GM23338 (cell line): ENCODE measurements around the gene MOGAT2. TPM values are rescaled to one million over a fixed set of nuclear protein-coding genes. Genes with fewer than 3 reads are reported as not detected.

ENCODE experiments used
- ATAC-seq: fragments of 200-7000 bp; cut with Tn5 transposase; 3 replicates; pipeline ENCODE4 v1.9.1; 2020
- DNase-seq: peaks from one replicate; pipeline ENCODE4 v3.0.0-alpha.2; 2015; ENCODE audit warnings: low spot score
- H2AFZ ChIP-seq: fragments of 200-600 bp; sonication (generic); 2 replicates; pipeline ENCODE4 v1.8.0; 2016; ENCODE audit warnings: antibody characterized with exemption, mild to moderate bottlenecking, moderate library complexity
- H3F3A ChIP-seq: fragments of 200-600 bp; sonication (generic); replicated peaks from 2 replicates; pipeline ENCODE4 v1.8.0; 2017; ENCODE audit warnings: antibody characterized with exemption, mixed run types, low read depth
- H3K27ac ChIP-seq: fragments of 200-600 bp; sonication (generic); 2 replicates; pipeline ENCODE4 v1.6.1; 2016; ENCODE audit warnings: low read depth
- H3K27me3 ChIP-seq: fragments of 200-600 bp; sonication (generic); 2 replicates; pipeline ENCODE4 v1.8.0; 2016; ENCODE audit warnings: mild to moderate bottlenecking, mixed run types, moderate library complexity; ENCODE audit not compliant: insufficient read depth
- H3K36me3 ChIP-seq: fragments of 200-600 bp; sonication (generic); 2 replicates; pipeline ENCODE4 v1.8.0; 2016; ENCODE audit warnings: mild to moderate bottlenecking; ENCODE audit not compliant: insufficient read depth
- H3K4me1 ChIP-seq: fragments of 200-600 bp; sonication (generic); 2 replicates; pipeline ENCODE4 v1.8.0; 2016; ENCODE audit warnings: mild to moderate bottlenecking, moderate library complexity; ENCODE audit not compliant: insufficient read depth
- H3K4me2 ChIP-seq: fragments of 200-600 bp; sonication (generic); 2 replicates; pipeline ENCODE4 v1.7.1; 2017; ENCODE audit warnings: mixed run types
- H3K4me3 ChIP-seq: fragments of 200-600 bp; sonication (generic); 2 replicates; pipeline ENCODE4 v1.6.1; 2016; ENCODE audit warnings: mixed run types
- H3K79me2 ChIP-seq: fragments of 200-600 bp; sonication (generic); replicated peaks from 2 replicates; pipeline ENCODE4 v1.8.0; 2017; ENCODE audit warnings: mild to moderate bottlenecking; ENCODE audit not compliant: insufficient read depth
- H3K9me2 ChIP-seq: fragments of 200-600 bp; sonication (generic); 2 replicates; pipeline ENCODE4 v1.8.0; 2017; ENCODE audit not compliant: insufficient read depth
- H4K20me1 ChIP-seq: fragments of 200-600 bp; sonication (generic); replicated peaks from 2 replicates; pipeline ENCODE4 v1.8.0; 2017; ENCODE audit warnings: mild to moderate bottlenecking; ENCODE audit not compliant: insufficient read depth
- H3K27ac Mint-ChIP-seq: 2 replicates; pipeline ENCODE4 v1.8.0; 2020; ENCODE audit warnings: inconsistent platforms, mild to moderate bottlenecking, moderate library complexity, mixed read lengths
- H3K27me3 Mint-ChIP-seq: 3 replicates; pipeline ENCODE4 v1.8.0; 2022; ENCODE audit warnings: low read depth, mild to moderate bottlenecking, moderate library complexity, mixed read lengths, inconsistent platforms; ENCODE audit not compliant: insufficient read depth, poor library complexity
- H3K36me3 Mint-ChIP-seq: 3 replicates; pipeline ENCODE4 v1.8.0; 2021; ENCODE audit warnings: low read depth, mild to moderate bottlenecking, inconsistent platforms, moderate library complexity, mixed read lengths
- H3K4me1 Mint-ChIP-seq: 3 replicates; pipeline ENCODE4 v1.8.0; 2020; ENCODE audit warnings: mild to moderate bottlenecking, inconsistent platforms, mixed read lengths
- H3K4me3 Mint-ChIP-seq: 3 replicates; pipeline ENCODE4 v1.8.0; 2021; ENCODE audit warnings: moderate library complexity, mild to moderate bottlenecking, inconsistent platforms, mixed read lengths
- H3K9me3 Mint-ChIP-seq: 3 replicates; pipeline ENCODE4 v1.8.0; 2020; ENCODE audit warnings: moderate library complexity, mild to moderate bottlenecking, inconsistent platforms, mixed read lengths
- NANOG ChIP-seq: IDR thresholded peaks from 2 replicates; pipeline ENCODE4 v1.6.1; 2016; ENCODE audit warnings: antibody characterized with exemption, borderline replicate concordance
- POLR2AphosphoS5 ChIP-seq: IDR thresholded peaks from 2 replicates; pipeline ENCODE4 v1.6.1; 2016; ENCODE audit warnings: antibody characterized with exemption, low read depth
- STAT1 ChIP-seq: IDR thresholded peaks from one replicate; pipeline ENCODE4 v1.6.1; 2016; ENCODE audit warnings: antibody characterized with exemption; ENCODE audit not compliant: unreplicated experiment
- polyA plus RNA-seq: library from polyadenylated mRNA; unstranded; fragments of >200 nt; fragmentation: Nextera tagmentation; extraction: Ambion mirVana; gene quantifications from 2 replicates; pipeline ENCODE4 v1.2.1, GENCODE V29; 2016
- total RNA-seq: library from RNA; depleted of rRNA; stranded (reverse); fragments of >200 nt; shearing (Covaris generic); gene quantifications from 2 replicates; pipeline ENCODE4 v1.2.3, GENCODE V29; 2014
- TF ChIP-seq, protein P1 (sequence below): fragments of 250-450 bp; sonication (Bioruptor Pico); IDR thresholded peaks from 2 replicates; pipeline ENCODE4 v1.5.0; 2020; ENCODE audit warnings: mild to moderate bottlenecking, moderate library complexity
- TF ChIP-seq, protein P2 (sequence below), 2 experiments: fragments of 200-600 bp in 1 of 2; sonication (generic) in 1 of 2; conservative IDR thresholded peaks; 2 replicates each; pipeline versions ENCODE4 v1.5.1 to v1.6.1; 2016 to 2017; ENCODE audit warnings: antibody characterized with exemption in 2 of 2, low read depth in 2 of 2, mild to moderate bottlenecking in 2 of 2, moderate library complexity in 1 of 2

The MOGAT2 gene
- total and polyA plus RNA-seq, 2 experiments from 2014 or later, result not detected

DNA sequence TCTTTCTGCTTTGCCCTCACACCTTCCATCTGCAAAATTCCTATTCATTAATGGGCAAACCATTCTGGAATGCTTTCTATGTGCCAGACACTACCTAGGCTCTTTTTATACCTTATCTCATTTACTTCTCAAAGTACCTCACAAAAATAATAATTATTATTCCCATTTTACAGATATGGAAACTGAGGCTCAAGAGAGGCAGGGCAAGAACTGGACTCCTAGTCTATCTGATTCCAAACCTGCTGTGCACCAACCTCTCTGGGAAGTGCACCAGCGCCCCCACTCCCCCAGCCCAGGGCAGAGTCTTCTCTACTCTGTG lies 50.1 kb downstream of the MOGAT2 start (continued):
- TF ChIP-seq STAT1, result no peak
- TF ChIP-seq POLR2AphosphoS5, result no peak

DNA sequence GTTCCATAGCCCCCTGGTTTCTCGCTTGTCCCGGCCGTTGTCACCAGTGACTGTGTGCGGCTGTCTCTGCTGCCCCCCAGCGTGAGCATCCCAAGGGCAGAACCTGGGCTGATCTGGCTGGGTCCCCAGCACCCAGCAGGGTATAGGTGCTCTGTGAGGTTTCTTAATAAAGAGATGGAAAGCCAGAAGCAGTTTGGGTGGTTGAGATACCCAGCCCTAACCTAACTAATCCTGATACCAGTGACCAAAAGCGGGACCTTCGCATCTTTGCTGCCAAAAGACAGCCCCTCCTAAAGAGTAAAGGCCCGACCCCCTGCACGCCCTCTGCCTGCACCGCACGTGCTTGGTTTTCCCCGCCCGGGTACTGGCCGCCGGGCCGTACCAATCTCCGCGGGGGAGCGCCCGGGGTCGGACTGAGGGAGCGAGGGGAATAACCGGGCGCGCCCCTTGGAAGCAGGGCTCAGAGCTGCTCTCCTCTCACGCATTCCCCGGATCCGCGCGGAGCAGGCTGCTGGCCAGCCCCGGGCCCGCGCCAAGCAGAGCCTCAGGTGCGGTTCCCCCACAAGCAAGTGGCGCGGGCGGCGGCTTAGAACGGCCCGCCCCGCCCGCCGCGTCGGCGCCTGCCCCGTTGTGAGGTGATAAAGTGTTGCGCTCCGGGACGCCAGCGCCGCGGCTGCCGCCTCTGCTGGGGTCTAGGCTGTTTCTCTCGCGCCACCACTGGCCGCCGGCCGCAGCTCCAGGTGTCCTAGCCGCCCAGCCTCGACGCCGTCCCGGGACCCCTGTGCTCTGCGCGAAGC lies 50.7 kb downstream of the MOGAT2 start, which contains the start of gene DGAT2:
Gene DGAT2 (plus strand): TSS at position 667 of the 797 bp plus-strand sequence. CDS start 214 bp downstream, outside the sequence.
- Mint-ChIP-seq H3K4me3 (peak within 1 kb of the TSS; percentile 66), H3K9me3 (peaks cover 7% of the 10 kb centered on the region; the same call in 2 of the 3 replicates), H3K4me1 (peaks cover 15% of the 10 kb centered on the region), H3K36me3 (no peaks in the 10 kb centered on the region; the same call in 2 of the 3 replicates), H3K27me3 (peaks cover 48% of the 10 kb centered on the region), H3K27ac (no peak within 1 kb of the TSS)
- Histone ChIP-seq H3K4me3 (peak within 1 kb of the TSS; percentile 66), H3K9me2 (no peaks in the 10 kb centered on the region), H3K27ac (no peak within 1 kb of the TSS), H2AFZ (peak within 1 kb of the TSS; percentile 94), H3K36me3 (no peaks in the 10 kb centered on the region), H3K27me3 (peaks cover 52% of the 10 kb centered on the region), H3F3A (no peaks in the 10 kb centered on the region), H3K4me2 (peak within 1 kb of the TSS; percentile 88), H3K4me1 (peaks cover 11% of the 10 kb centered on the region; the same call in 1 of the 2 replicates), H3K79me2 (no peaks in the 10 kb centered on the region), H4K20me1 (peaks cover 7% of the 10 kb centered on the region)
- DNase-seq (peak; percentile 79), ATAC-seq (peak; percentile 82)
- TF ChIP-seq, protein P1, sequence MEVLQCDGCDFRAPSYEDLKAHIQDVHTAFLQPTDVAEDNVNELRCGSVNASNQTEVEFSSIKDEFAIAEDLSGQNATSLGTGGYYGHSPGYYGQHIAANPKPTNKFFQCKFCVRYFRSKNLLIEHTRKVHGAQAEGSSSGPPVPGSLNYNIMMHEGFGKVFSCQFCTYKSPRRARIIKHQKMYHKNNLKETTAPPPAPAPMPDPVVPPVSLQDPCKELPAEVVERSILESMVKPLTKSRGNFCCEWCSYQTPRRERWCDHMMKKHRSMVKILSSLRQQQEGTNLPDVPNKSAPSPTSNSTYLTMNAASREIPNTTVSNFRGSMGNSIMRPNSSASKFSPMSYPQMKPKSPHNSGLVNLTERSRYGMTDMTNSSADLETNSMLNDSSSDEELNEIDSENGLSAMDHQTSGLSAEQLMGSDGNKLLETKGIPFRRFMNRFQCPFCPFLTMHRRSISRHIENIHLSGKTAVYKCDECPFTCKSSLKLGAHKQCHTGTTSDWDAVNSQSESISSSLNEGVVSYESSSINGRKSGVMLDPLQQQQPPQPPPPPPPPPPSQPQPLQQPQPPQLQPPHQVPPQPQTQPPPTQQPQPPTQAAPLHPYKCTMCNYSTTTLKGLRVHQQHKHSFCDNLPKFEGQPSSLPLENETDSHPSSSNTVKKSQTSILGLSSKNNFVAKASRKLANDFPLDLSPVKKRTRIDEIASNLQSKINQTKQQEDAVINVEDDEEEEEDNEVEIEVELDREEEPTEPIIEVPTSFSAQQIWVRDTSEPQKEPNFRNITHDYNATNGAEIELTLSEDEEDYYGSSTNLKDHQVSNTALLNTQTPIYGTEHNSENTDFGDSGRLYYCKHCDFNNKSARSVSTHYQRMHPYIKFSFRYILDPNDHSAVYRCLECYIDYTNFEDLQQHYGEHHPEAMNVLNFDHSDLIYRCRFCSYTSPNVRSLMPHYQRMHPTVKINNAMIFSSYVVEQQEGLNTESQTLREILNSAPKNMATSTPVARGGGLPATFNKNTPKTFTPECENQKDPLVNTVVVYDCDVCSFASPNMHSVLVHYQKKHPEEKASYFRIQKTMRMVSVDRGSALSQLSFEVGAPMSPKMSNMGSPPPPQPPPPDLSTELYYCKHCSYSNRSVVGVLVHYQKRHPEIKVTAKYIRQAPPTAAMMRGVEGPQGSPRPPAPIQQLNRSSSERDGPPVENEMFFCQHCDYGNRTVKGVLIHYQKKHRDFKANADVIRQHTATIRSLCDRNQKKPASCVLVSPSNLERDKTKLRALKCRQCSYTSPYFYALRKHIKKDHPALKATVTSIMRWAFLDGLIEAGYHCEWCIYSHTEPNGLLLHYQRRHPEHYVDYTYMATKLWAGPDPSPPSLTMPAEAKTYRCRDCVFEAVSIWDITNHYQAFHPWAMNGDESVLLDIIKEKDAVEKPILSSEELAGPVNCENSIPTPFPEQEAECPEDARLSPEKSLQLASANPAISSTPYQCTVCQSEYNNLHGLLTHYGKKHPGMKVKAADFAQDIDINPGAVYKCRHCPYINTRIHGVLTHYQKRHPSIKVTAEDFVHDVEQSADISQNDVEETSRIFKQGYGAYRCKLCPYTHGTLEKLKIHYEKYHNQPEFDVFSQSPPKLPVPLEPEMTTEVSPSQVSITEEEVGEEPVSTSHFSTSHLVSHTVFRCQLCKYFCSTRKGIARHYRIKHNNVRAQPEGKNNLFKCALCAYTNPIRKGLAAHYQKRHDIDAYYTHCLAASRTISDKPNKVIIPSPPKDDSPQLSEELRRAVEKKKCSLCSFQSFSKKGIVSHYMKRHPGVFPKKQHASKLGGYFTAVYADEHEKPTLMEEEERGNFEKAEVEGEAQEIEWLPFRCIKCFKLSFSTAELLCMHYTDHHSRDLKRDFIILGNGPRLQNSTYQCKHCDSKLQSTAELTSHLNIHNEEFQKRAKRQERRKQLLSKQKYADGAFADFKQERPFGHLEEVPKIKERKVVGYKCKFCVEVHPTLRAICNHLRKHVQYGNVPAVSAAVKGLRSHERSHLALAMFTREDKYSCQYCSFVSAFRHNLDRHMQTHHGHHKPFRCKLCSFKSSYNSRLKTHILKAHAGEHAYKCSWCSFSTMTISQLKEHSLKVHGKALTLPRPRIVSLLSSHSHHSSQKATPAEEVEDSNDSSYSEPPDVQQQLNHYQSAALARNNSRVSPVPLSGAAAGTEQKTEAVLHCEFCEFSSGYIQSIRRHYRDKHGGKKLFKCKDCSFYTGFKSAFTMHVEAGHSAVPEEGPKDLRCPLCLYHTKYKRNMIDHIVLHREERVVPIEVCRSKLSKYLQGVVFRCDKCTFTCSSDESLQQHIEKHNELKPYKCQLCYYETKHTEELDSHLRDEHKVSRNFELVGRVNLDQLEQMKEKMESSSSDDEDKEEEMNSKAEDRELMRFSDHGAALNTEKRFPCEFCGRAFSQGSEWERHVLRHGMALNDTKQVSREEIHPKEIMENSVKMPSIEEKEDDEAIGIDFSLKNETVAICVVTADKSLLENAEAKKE (CRISPR knock-in tag), result no peak
- no peak for TF ChIP-seq NANOG
- TF ChIP-seq, protein P2, sequence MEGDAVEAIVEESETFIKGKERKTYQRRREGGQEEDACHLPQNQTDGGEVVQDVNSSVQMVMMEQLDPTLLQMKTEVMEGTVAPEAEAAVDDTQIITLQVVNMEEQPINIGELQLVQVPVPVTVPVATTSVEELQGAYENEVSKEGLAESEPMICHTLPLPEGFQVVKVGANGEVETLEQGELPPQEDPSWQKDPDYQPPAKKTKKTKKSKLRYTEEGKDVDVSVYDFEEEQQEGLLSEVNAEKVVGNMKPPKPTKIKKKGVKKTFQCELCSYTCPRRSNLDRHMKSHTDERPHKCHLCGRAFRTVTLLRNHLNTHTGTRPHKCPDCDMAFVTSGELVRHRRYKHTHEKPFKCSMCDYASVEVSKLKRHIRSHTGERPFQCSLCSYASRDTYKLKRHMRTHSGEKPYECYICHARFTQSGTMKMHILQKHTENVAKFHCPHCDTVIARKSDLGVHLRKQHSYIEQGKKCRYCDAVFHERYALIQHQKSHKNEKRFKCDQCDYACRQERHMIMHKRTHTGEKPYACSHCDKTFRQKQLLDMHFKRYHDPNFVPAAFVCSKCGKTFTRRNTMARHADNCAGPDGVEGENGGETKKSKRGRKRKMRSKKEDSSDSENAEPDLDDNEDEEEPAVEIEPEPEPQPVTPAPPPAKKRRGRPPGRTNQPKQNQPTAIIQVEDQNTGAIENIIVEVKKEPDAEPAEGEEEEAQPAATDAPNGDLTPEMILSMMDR (conservative IDR thresholded peaks at IDR 0.05; ENCODE audit: low read depth in 2 of 2), result peak; percentile 45 to 66
